ENCODE data around the gene FADS2. TPM values are rescaled to one million over a fixed set of nuclear protein-coding genes. Genes with fewer than 3 reads are reported as not detected.
"Not testable (repeated sequence)": the region's sequence is repeated elsewhere in the genome, so short reads cannot be mapped to it uniquely, and the experiment has no call there.

FADS2 gene
- total and polyA plus RNA-seq, 2 experiments from 2014 or later, result 5.2 to 5.5 TPM

DNA sequence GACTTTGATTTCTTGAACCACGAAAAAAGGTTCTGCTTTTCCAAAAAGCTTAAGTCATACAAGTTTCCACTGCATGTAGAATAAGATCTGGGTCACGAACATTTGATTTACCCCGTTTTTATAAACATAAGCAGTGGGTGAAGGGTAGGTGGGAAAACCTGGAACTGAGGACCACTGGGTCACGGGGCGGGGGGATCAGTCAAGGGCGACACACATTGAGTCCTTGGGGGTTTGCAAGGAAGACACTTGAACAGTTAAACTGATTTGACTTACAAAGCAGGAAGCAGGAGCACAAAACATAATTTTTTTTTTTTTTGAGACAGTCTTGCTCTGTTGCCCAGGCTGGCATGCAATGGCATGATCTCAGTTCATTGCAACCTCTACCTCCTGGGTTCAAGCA lies 52.4 kb downstream of the FADS2 start:
- no peaks in the 10 kb centered on the region for H3K9me3 ChIP-seq (ENCODE audit: low read depth)
- no peak overlapping the region for H3K9ac ChIP-seq
- H3K36me3 ChIP-seq (ENCODE audit: low read depth), result no peaks in the 10 kb centered on the region; the same call in 1 of the 2 replicates
- no peak overlapping the region for H3K4me3 ChIP-seq
- H3K9me2 ChIP-seq (ENCODE audit: insufficient read depth), result no peaks in the 10 kb centered on the region
- H3K4me2 ChIP-seq (ENCODE audit: unreplicated experiment), result peak overlapping the region; percentile 4
- TF ChIP-seq EZH2 (IDR thresholded peaks at IDR 0.05; ENCODE audit: insufficient read depth, poor library complexity, severe bottlenecking) (no peak), EZH2phosphoT487 (IDR thresholded peaks at IDR 0.05; ENCODE audit: insufficient read depth, low read depth) (no peak)
- no peaks in the 10 kb centered on the region for H3K27me3 ChIP-seq (replicated peaks; ENCODE audit: insufficient read depth)
- H4K20me1 ChIP-seq (ENCODE audit: insufficient read depth), result no peaks in the 10 kb centered on the region
- no peak overlapping the region for H3K27ac ChIP-seq
- no peak overlapping the region for H2AFZ ChIP-seq
- H3K79me2 ChIP-seq (ENCODE audit: insufficient read depth), result peaks cover 54% of the 10 kb centered on the region
- H3F3A ChIP-seq (ENCODE audit: insufficient read depth), result 0 out of 2 replicates have a peak, but pooled peaks cover 3% of the 10 kb centered on the region
- in situ Hi-C loops (cut with MboI), result loop anchor here (10.0 kb wide), 1 partner anchor 64 kb away; no protein-coding TSS in a partner anchor
- WGBS, 2 experiments (ENCODE audit: low coverage in 1 of 2, low lambda C conversion rate in 2 of 2, missing lambda C conversion rate in 2 of 2), result 67 to 72% methylated on average over 6 of the region's 6 CpGs
- peaks cover 17% of the 10 kb centered on the region for H3K4me1 ChIP-seq (ENCODE audit: insufficient read depth)
- no peak for DNase-seq

- in situ Hi-C loops (cut with MboI), result loop anchor here (10.0 kb wide), 1 partner anchor 63 kb away; no protein-coding TSS in a partner anchor
- Histone ChIP-seq H3K27me3 (replicated peaks; ENCODE audit: insufficient read depth) (no peaks in the 10 kb centered on the region), H2AFZ (no peak overlapping the region), H3K79me2 (ENCODE audit: insufficient read depth) (peaks cover 64% of the 10 kb centered on the region), H3K9ac (no peak overlapping the region), H3K27ac (no peak overlapping the region), H3K4me1 (ENCODE audit: insufficient read depth) (peaks cover 17% of the 10 kb centered on the region), H4K20me1 (ENCODE audit: insufficient read depth) (no peaks in the 10 kb centered on the region), H3K9me3 (ENCODE audit: low read depth) (no peaks in the 10 kb centered on the region), H3K36me3 (ENCODE audit: low read depth) (no peaks in the 10 kb centered on the region; the same call in 1 of the 2 replicates), H3K4me2 (ENCODE audit: unreplicated experiment) (no peak overlapping the region), H3K9me2 (ENCODE audit: insufficient read depth) (no peaks in the 10 kb centered on the region), H3F3A (ENCODE audit: insufficient read depth) (0 out of 2 replicates have a peak, but pooled peaks cover 3% of the 10 kb centered on the region), H3K4me3 (no peak overlapping the region)
- no peak for DNase-seq
- WGBS, 2 experiments (ENCODE audit: low coverage in 1 of 2, low lambda C conversion rate in 2 of 2, missing lambda C conversion rate in 2 of 2), result 78 to 81% methylated on average over 3 of the region's 3 CpGs
- TF ChIP-seq EZH2 (IDR thresholded peaks at IDR 0.05; ENCODE audit: insufficient read depth, poor library complexity, severe bottlenecking) (no peak), EZH2phosphoT487 (IDR thresholded peaks at IDR 0.05; ENCODE audit: insufficient read depth, low read depth) (no peak)
Measured at GRCh38 chr11:61881397-61881796, 53.3 kb downstream of the FADS2 start.

DNA sequence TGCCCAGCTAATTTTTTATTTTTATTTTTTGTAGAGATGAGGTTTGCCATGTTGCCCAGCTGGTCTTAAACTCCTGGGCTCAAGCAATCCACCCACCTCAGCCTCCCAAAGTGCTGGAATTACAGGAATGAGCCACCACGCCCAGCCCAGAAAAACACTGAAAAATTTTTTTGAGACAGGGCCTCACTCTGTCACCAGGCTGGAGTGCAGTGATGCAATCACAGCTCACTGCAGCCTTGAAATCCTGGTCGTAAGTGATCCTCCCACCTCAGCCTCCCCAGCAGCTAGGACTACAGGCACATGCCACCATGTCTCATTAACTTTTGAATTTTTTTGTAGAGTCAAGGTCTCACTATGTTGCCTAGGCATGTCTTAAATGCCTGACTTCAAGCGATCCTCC lies 54.2 kb downstream of the FADS2 start:
- H3K4me3 ChIP-seq; H3K27me3 ChIP-seq (replicated peaks; ENCODE audit: insufficient read depth); H3K36me3 ChIP-seq (ENCODE audit: low read depth); H2AFZ ChIP-seq; H3K9me2 ChIP-seq (ENCODE audit: insufficient read depth); H4K20me1 ChIP-seq (ENCODE audit: insufficient read depth); H3K4me2 ChIP-seq (ENCODE audit: unreplicated experiment); H3K27ac ChIP-seq; H3F3A ChIP-seq (ENCODE audit: insufficient read depth); H3K9ac ChIP-seq; H3K9me3 ChIP-seq (ENCODE audit: low read depth): not testable (repeated sequence)
- Histone ChIP-seq H3K79me2 (ENCODE audit: insufficient read depth) (peaks cover 73% of the 10 kb centered on the region), H3K4me1 (ENCODE audit: insufficient read depth) (peaks cover 17% of the 10 kb centered on the region)
- 77 to 82% methylated on average over 3 of the region's 3 CpGs for WGBS, 2 experiments (ENCODE audit: low coverage in 1 of 2, low lambda C conversion rate in 2 of 2, missing lambda C conversion rate in 2 of 2)
- in situ Hi-C loops (cut with MboI), result loop anchor here (10.0 kb wide), 1 partner anchor 63 kb away; no protein-coding TSS in a partner anchor
- DNase-seq, result peak; percentile 38

GRCh38 chr11:61882879-61883278 lies 54.8 kb downstream of the FADS2 start:
- Histone ChIP-seq H3K27me3 (replicated peaks; ENCODE audit: insufficient read depth) (no peaks in the 10 kb centered on the region), H3K79me2 (ENCODE audit: insufficient read depth) (peaks cover 78% of the 10 kb centered on the region), H4K20me1 (ENCODE audit: insufficient read depth) (no peaks in the 10 kb centered on the region), H3K9me3 (ENCODE audit: low read depth) (no peaks in the 10 kb centered on the region), H2AFZ (no peak overlapping the region), H3K36me3 (ENCODE audit: low read depth) (no peaks in the 10 kb centered on the region; the same call in 1 of the 2 replicates), H3K4me3 (no peak overlapping the region), H3K9ac (no peak overlapping the region), H3F3A (ENCODE audit: insufficient read depth) (0 out of 2 replicates have a peak, but pooled peaks cover 3% of the 10 kb centered on the region), H3K27ac (no peak overlapping the region), H3K4me2 (ENCODE audit: unreplicated experiment) (no peak overlapping the region), H3K4me1 (ENCODE audit: insufficient read depth) (peaks cover 24% of the 10 kb centered on the region), H3K9me2 (ENCODE audit: insufficient read depth) (no peaks in the 10 kb centered on the region)
- WGBS, 2 experiments (ENCODE audit: low coverage in 1 of 2, low lambda C conversion rate in 2 of 2, missing lambda C conversion rate in 2 of 2), result 78 to 81% methylated on average over 6 of the region's 6 CpGs
- TF ChIP-seq EZH2phosphoT487 (IDR thresholded peaks at IDR 0.05; ENCODE audit: insufficient read depth, low read depth), result no peak
- in situ Hi-C loops (cut with MboI), result loop anchor here (10.0 kb wide), 1 partner anchor 62 kb away; no protein-coding TSS in a partner anchor
- no peak for DNase-seq

DNA sequence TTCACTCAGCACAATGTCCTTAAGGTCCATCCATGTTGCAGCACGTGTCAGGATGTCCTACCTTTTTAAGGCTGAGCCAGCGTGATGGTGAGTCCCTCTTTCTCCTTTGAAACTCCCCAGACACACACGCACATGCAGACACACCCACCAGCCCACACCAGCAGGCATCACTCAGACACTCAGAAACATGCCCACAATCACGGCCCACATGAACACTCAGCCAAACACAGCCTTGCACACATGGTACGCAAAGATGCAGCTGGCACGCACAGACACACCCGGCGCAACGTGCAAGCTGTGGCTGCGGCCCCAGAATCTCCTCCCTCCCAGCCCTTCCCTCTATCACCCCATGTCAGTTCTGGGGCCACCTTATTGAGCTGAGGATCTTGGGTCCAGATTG lies 55.2 kb downstream of the FADS2 start:
- peaks cover 6% of the 10 kb centered on the region for H3F3A ChIP-seq (ENCODE audit: insufficient read depth)
- no peaks in the 10 kb centered on the region for H3K9me3 ChIP-seq (ENCODE audit: low read depth)
- WGBS, 2 experiments (ENCODE audit: low coverage in 1 of 2, low lambda C conversion rate in 2 of 2, missing lambda C conversion rate in 2 of 2), result 70 to 75% methylated on average over 10 of the region's 10 CpGs
- peaks cover 24% of the 10 kb centered on the region for H3K4me1 ChIP-seq (ENCODE audit: insufficient read depth)
- no peak overlapping the region for H3K4me3 ChIP-seq
- peak; percentile 10 for DNase-seq
- H3K36me3 ChIP-seq (ENCODE audit: low read depth), result no peaks in the 10 kb centered on the region; the same call in 1 of the 2 replicates
- in situ Hi-C loops (cut with MboI), result loop anchor here (10.0 kb wide), 1 partner anchor 61 kb away; no protein-coding TSS in a partner anchor
- no peak overlapping the region for H3K4me2 ChIP-seq (ENCODE audit: unreplicated experiment)
- H3K27ac ChIP-seq, result no peak overlapping the region
- H3K9ac ChIP-seq, result no peak overlapping the region
- H3K27me3 ChIP-seq (replicated peaks; ENCODE audit: insufficient read depth), result no peaks in the 10 kb centered on the region
- no peaks in the 10 kb centered on the region for H3K9me2 ChIP-seq (ENCODE audit: insufficient read depth)
- H4K20me1 ChIP-seq (ENCODE audit: insufficient read depth), result no peaks in the 10 kb centered on the region
- peaks cover 78% of the 10 kb centered on the region for H3K79me2 ChIP-seq (ENCODE audit: insufficient read depth)
- TF ChIP-seq EZH2 (IDR thresholded peaks at IDR 0.05; ENCODE audit: insufficient read depth, poor library complexity, severe bottlenecking), result no peak
- H2AFZ ChIP-seq, result no peak overlapping the region

Data from GM23248 (cell line).